ENCODE measurements around the gene MLLT10. TPM values are rescaled to one million over a fixed set of nuclear protein-coding genes. Genes with fewer than 3 reads are reported as not detected.
A peak's percentile ranks its signal among the peaks of the same experiment; 100 is the strongest.
"Not testable (repeated sequence)": the region's sequence is repeated elsewhere in the genome, so short reads cannot be mapped to it uniquely, and the experiment has no call there.

The MLLT10 gene
- total RNA-seq, 1 experiment from 2014 or later = 7.9 TPM

DNA sequence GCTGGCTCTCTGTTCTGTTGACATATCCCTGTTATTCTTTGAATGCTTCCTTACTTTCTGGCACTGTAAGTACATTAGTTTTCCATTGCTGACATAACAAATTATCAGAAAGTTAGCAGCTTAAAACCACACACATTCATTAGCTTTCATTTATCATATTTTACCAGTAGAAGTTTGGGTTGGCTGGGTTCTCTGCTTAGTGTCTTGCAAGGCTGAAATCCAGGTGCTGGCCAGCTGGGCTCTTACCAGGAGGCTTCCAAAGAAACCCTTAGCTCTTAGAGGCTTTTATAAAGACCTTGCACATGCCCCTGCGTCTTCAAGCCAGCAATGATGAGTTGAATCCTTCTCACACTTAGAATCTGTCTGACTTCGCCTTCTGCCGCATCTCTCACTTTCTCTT lies 160.6 kb downstream of the MLLT10 start:
- DNase-seq (ENCODE audit: low spot score) = no peak

DNA sequence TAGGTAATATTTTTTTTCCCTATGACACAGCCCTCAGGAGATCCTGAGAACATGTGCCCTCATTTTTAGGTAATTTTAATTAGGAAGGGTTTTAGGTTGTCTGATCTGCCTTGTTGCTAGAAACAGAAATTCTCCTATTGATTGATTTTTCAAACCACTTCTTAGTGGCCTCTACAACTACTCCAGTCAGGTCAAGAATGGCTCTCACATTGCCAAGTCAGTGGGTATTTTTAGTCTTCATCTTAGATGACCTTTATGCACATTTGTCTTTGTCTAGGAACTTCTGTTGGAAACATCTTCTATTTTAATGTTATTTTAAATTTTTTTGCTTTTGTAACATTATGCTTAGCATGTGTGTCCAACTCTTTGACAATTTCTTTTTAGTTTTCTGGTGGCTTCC lies 162.3 kb downstream of the MLLT10 start:
- no peak for DNase-seq (ENCODE audit: low spot score)

- no peak for DNase-seq (ENCODE audit: low spot score)
Observed at GRCh38 chr10:21699575-21699974, 165.5 kb downstream of the MLLT10 start.

DNA sequence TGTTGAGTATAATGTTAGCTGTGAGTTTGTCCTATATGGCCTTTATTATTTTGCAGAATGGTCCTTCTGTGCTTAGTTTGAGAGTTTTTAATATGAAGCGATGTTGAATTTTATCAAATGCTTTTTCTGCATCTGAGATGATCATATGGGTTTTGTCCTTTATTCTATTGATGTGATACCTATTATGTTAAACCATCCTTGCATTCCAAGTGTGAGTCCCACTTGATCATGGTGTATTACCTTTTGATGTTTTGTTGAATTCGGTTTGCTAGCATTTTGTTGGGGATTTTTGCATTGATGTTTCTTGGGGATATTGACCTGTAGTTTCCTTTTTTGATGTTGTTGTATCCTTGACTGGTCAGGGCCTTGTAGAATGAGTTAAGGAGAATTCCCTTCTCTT lies 166.4 kb downstream of the MLLT10 start:
- DNase-seq (ENCODE audit: low spot score) = no peak

GRCh38 chr10:21702633-21703111 lies 168.6 kb downstream of the MLLT10 start:
- DNase-seq (ENCODE audit: low spot score) = no peak

GRCh38 chr10:21705142-21705827 lies 171.3 kb downstream of the MLLT10 start:
- DNase-seq (ENCODE audit: low spot score) = no peak

GRCh38 chr10:21705828-21706176 lies 171.8 kb downstream of the MLLT10 start:
- no peak for DNase-seq (ENCODE audit: low spot score)

DNA sequence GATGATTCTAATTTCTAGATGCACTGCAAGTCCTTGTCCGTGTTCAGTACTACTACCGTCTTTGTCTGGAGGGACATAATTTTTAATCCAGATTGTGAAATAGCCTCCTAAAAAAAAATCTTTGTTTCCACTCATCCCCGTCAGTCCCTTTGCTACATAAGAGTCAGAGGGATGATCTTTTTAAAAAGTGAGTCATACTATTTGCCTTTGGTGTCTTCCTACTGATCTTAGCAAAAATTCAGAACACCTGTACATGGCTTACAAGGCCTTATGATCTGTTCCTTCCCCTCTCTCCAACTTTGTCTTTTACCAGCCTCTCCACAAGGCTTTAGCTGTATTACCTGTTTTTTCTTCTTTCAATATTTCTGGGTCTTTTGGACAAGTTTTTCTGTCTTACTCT lies 173.5 kb downstream of the MLLT10 start:
- DNase-seq (ENCODE audit: low spot score) = no peak

DNA sequence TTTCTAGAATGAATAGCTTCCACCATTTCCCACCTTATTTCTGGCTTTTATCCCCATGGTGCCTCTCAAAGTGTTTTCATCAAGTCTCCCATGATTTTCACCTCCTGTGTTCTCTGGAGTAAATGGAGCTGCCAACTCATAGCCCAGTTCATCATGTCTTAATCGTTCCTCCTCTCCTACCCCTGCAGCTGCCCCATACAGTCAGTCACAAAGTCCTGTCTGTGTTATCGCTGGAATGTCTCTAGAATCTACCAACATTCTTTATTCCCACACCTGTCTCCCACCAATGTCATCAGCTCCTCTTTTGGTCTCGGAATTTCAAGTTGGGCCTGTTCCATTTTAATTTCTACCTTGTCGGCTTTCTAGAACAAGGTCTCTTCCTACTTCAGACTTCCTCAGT lies 178.9 kb downstream of the MLLT10 start:
- DNase-seq (ENCODE audit: low spot score) = no peak

- DNase-seq (ENCODE audit: low spot score) = no peak
Observed at GRCh38 chr10:21715531-21716195, 181.6 kb downstream of the MLLT10 start.

- not testable (repeated sequence) for DNase-seq (ENCODE audit: low spot score)
Observed at GRCh38 chr10:21717437-21718054, 183.5 kb downstream of the MLLT10 start.

GRCh38 chr10:21719502-21719901 lies 185.5 kb downstream of the MLLT10 start:
- no peak for DNase-seq (ENCODE audit: low spot score)

DNA sequence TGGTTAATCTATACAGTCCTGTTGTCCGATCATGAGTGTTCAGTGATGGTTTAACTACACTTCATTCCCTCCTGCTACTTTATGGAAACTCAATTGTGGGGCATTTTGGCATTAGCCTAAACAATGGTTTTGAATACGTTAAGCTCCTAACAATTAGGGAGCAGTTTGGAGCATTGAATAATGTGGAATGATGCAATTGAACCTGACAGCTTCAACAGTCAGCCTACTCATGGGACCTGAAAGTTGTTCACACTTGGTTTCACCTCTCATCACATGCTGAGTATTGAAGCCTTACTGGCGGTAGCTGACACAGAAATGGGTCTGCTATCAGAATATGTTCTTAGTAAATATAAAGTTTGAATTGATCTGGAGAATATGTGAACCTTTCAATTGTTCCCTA lies 186.1 kb downstream of the MLLT10 start:
- DNase-seq (ENCODE audit: low spot score) = no peak

DNA sequence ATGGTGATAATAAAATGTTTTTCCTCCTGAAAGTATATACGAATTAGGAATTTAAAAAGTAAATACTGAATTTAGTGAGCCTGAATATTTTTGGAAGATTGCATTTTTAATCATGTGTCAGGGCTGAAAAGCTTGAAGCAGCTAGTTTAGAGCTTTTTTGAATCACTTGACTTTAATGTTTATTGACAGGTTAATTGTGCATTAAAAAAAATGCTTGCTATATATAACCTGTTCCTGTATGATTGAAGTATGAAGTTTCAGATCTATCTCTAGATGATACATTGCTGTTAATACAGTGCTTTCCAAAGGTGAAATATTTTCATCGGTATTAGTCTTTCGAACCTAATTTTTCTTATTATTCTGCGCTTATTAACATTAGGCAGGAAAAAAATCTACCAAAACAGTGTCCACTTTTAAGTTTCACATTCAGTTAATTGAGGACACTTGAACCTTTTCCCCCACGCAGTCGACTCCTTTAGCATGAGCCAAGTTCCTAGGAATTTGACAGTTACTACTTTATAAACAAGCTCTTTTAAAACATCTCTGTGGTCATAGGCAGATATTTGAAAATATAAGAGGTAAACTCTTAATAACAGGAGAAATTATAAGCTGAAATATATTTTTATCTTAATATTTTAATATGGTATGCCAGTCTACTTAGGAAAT lies 187.1 kb downstream of the MLLT10 start:
- no peak for DNase-seq (ENCODE audit: low spot score)

DNA sequence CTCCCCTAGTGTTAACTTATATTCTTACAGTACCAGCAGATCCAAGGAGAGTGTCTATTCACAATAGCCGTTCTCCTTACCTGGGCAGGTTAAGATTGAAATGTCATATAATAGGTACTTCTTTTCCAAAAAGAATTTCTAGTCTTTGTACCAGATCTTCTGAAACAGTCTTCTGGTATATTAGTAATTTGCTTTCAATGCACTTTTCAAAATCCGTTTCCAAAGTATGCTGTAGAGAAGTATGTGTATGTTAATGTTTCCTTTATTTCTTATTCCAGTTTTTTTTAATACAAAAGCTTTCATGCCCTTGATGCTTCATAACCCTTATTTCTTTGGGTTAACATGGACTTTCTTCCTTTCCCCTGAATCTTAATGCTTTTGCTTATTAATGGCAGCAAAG lies 188.2 kb downstream of the MLLT10 start:
- no peak for DNase-seq (ENCODE audit: low spot score)

DNA sequence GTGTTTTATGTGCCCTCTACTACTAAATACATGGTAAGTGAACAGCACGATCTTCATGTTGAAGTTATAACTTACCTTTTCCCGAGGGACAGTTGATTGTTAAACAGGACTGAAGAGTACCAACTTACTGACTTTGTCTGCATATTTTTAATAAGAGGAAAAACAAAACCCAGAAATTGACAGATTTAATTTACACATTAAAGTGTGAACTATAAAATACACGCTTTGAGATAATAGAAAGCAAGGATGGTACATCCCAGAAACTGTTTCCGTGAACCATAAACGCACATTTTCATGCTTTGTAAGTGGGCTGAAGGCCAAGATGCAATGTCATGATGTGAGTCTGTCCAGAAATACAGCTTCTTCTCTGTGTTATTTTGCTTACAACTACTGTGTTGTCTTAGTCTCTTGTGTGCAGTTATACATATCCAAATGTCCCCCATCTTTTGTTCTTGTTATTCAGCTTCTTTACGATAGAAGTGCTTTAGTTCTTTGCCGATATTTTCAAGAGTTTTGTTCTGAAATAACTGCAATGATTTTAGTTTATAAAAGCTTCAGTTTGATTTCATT lies 190.1 kb downstream of the MLLT10 start:
- no peak for DNase-seq (ENCODE audit: low spot score)

DNA sequence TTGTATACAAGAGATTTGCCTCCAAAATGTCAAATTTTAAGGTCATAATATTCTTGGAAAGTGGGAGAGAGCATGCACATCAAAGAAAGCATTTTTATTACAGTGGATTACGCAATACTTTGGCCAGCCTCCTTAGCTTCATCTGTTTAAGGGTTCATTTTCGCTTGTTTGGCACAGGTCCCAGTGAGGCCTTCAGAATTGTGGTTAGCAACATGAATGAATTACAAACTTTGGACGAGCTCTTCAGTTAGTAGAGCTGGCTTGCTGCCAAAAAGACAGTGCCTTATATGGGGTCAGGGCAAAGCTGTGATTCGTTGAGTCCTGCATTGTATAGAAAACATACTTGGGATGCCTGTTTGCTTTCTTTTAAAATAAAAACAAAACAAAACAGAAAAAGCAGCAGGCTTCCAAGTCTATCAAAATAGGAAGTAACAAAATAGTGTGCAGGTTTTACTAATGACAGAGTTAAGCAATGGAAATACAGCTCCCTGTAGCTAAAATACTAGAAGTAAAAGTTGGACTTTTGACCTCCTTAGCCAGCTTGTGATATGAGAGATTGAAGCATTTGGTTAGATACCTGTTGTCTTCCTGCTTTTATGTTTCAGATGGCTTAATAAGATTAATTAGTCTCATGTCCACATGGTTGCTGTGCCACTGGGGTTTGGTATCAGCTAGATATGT lies 190.8 kb downstream of the MLLT10 start:
- peak; percentile 95 for DNase-seq (ENCODE audit: low spot score)

- no peak for DNase-seq (ENCODE audit: low spot score)
Observed at GRCh38 chr10:21726601-21727225, 192.7 kb downstream of the MLLT10 start.

GRCh38 chr10:21727452-21728168 lies 193.6 kb downstream of the MLLT10 start:
- DNase-seq (ENCODE audit: low spot score) = no peak

GRCh38 chr10:21728618-21729017 lies 194.6 kb downstream of the MLLT10 start:
- DNase-seq (ENCODE audit: low spot score) = no peak
